Fibroblast of pulmonary artery (primary cell): ENCODE results near the gene ARR3.

Source experiments
- DNase-seq: peaks from one replicate; pipeline ENCODE4 v3.0.0-alpha.2; 2010; ENCODE audit warnings: low read depth
- H3K4me3 ChIP-seq: replicated peaks from 2 replicates; pipeline ENCODE4 v1.5.1; 2011; ENCODE audit warnings: low read depth, mild to moderate bottlenecking, control low read depth, low read length, moderate library complexity
- CTCF ChIP-seq: IDR thresholded peaks from 2 replicates; pipeline ENCODE4 v1.5.1; 2011; ENCODE audit warnings: mild to moderate bottlenecking, control low read depth, low read length, inconsistent platforms; ENCODE audit errors: missing control alignments

Gene ARR3

GRCh38 chrX:70268034-70268433, at the start of gene ARR3:
Gene ARR3 (plus strand): TSS chrX:70268334. CDS start chrX:70269386, 1,052 bp downstream.
- DNase-seq, result no peak
- no peak for TF ChIP-seq CTCF
- H3K4me3 ChIP-seq, result no peak within 1 kb of the TSS

- DNase-seq, result peak; percentile 18
- TF ChIP-seq CTCF, result no peak
- H3K4me3 ChIP-seq, result no peak overlapping the region
Measured at GRCh38 chrX:70219938-70220764, 48.0 kb upstream of the ARR3 start.

GRCh38 chrX:70226048-70226447, 42.1 kb upstream of the ARR3 start:
- no peak for DNase-seq
- TF ChIP-seq CTCF, result no peak
- no peak overlapping the region for H3K4me3 ChIP-seq

- no peak for TF ChIP-seq CTCF
- DNase-seq, result no peak
- no peak overlapping the region for H3K4me3 ChIP-seq
Measured at GRCh38 chrX:70226687-70227086, 41.4 kb upstream of the ARR3 start.

GRCh38 chrX:70231666-70232065, 36.5 kb upstream of the ARR3 start:
- no peak for TF ChIP-seq CTCF
- H3K4me3 ChIP-seq, result no peak overlapping the region
- DNase-seq, result peak; percentile 35

- H3K4me3 ChIP-seq, result no peak within 1 kb of the TSS
- TF ChIP-seq CTCF, result no peak
- no peak for DNase-seq
Measured at GRCh38 chrX:70234355-70234754, 33.8 kb upstream of the ARR3 start, which contains the start of gene AWAT1. Gene AWAT1 (plus strand): TSS chrX:70234655. CDS start chrX:70234696, 41 bp downstream.

- H3K4me3 ChIP-seq, result no peak overlapping the region
- no peak for TF ChIP-seq CTCF
- DNase-seq, result no peak
Measured at GRCh38 chrX:70240751-70241150, 27.4 kb upstream of the ARR3 start.
